Large intestine (tissue), 3 donors: ENCODE measurements around the gene LRRC3C. TPM values are rescaled to one million over a fixed set of nuclear protein-coding genes. Genes with fewer than 3 reads are reported as not detected.
A peak's percentile ranks its signal among the peaks of the same experiment; 100 is the strongest.

Experiments
- DNase-seq, 2 donors: peaks; one replicate each; pipeline versions ENCODE4 v3.0.0 to v3.0.0-alpha.2; 2013
- H3K27ac ChIP-seq: one replicate; pipeline ENCODE4 v1.5.1; 2013; ENCODE audit warnings: low read length
- H3K27me3 ChIP-seq: 2 replicates; pipeline ENCODE4 v1.6.1; 2013; ENCODE audit warnings: low read length; ENCODE audit not compliant: control insufficient read depth, insufficient read depth
- H3K36me3 ChIP-seq: 2 replicates; pipeline ENCODE4 v1.6.1; 2013; ENCODE audit warnings: low read length; ENCODE audit not compliant: control insufficient read depth, insufficient read depth
- H3K4me1 ChIP-seq: one replicate; pipeline ENCODE4 v1.6.1; 2013; ENCODE audit warnings: low read length; ENCODE audit not compliant: control insufficient read depth, insufficient read depth
- H3K4me3 ChIP-seq: one replicate; pipeline ENCODE4 v1.5.1; 2013; ENCODE audit warnings: low read length
- H3K9me3 ChIP-seq: one replicate; pipeline ENCODE4 v1.6.1; 2013; ENCODE audit warnings: mild to moderate bottlenecking, low read depth, low read length, moderate library complexity; ENCODE audit not compliant: control insufficient read depth
- WGBS: methylation state at CpG from one replicate; pipeline ENCODE4 v1.1.5; 2013; ENCODE audit warnings: low lambda C conversion rate; ENCODE audit not compliant: insufficient coverage; 5-methylcytosine and 5-hydroxymethylcytosine counted together
- polyA plus RNA-seq: library from polyadenylated mRNA; unstranded; fragments of 120-200 nt; gene quantifications from one replicate; pipeline ENCODE4 v1.2.1, GENCODE V29; 2013

The LRRC3C gene
- polyA plus RNA-seq, 1 donor: not detected

GRCh38 chr17:39924691-39925055, 2.9 kb upstream of the LRRC3C start:
- Histone ChIP-seq H3K36me3 (peaks cover 32% of the 10 kb centered on the region), H3K4me3 (no peak overlapping the region), H3K27ac (no peak overlapping the region), H3K9me3 (no peaks in the 10 kb centered on the region), H3K27me3 (no peaks in the 10 kb centered on the region), H3K4me1 (peaks cover 73% of the 10 kb centered on the region)
- no peak for DNase-seq
- no CpG with 5 or more reads among the region's 3 CpGs for WGBS

GRCh38 chr17:39925282-39926134, 2.0 kb upstream of the LRRC3C start:
- WGBS: no CpG with 5 or more reads among the region's 11 CpGs
- Histone ChIP-seq H3K9me3 (no peaks in the 10 kb centered on the region), H3K27ac (peak overlapping the region; percentile 94), H3K36me3 (peaks cover 32% of the 10 kb centered on the region), H3K4me1 (peaks cover 65% of the 10 kb centered on the region), H3K27me3 (no peaks in the 10 kb centered on the region), H3K4me3 (peak overlapping the region; percentile 90)
- DNase-seq: no peak

GRCh38 chr17:39926135-39926587, 1.4 kb upstream of the LRRC3C start:
- Histone ChIP-seq H3K27me3 (no peaks in the 10 kb centered on the region), H3K27ac (peak overlapping the region; percentile 94), H3K4me3 (peak overlapping the region; percentile 90), H3K4me1 (peaks cover 58% of the 10 kb centered on the region), H3K36me3 (peaks cover 30% of the 10 kb centered on the region), H3K9me3 (no peaks in the 10 kb centered on the region)
- DNase-seq: no peak
- WGBS: no CpG with 5 or more reads among the region's 4 CpGs

GRCh38 chr17:39926588-39927100, 888 bp upstream of the LRRC3C start:
- H3K9me3 ChIP-seq: no peaks in the 10 kb centered on the region
- H3K4me3 ChIP-seq: peak overlapping the region; percentile 90
- H3K4me1 ChIP-seq: peaks cover 53% of the 10 kb centered on the region
- no peaks in the 10 kb centered on the region for H3K27me3 ChIP-seq
- H3K36me3 ChIP-seq: peaks cover 25% of the 10 kb centered on the region
- no CpG with 5 or more reads among the region's 15 CpGs for WGBS
- peak; percentile 49 to 78 for DNase-seq
- peak overlapping the region; percentile 94 for H3K27ac ChIP-seq

- Histone ChIP-seq H3K4me1 (peaks cover 45% of the 10 kb centered on the region), H3K9me3 (no peaks in the 10 kb centered on the region), H3K27me3 (no peaks in the 10 kb centered on the region), H3K27ac (peak overlapping the region; percentile 94), H3K4me3 (peak overlapping the region; percentile 90), H3K36me3 (peaks cover 10% of the 10 kb centered on the region)
- DNase-seq: peak in 1 of 2 donors; percentile 68
- no CpG with 5 or more reads among the region's 17 CpGs for WGBS
Measured at GRCh38 chr17:39927929-39928857, 661 bp downstream of the LRRC3C start.

- no peaks in the 10 kb centered on the region for H3K27me3 ChIP-seq
- H3K4me1 ChIP-seq: peaks cover 41% of the 10 kb centered on the region
- 90% methylated on average over 2 of the region's 8 CpGs for WGBS
- H3K4me3 ChIP-seq: no peak overlapping the region
- peak overlapping the region; percentile 94 for H3K27ac ChIP-seq
- no peak for DNase-seq
- H3K9me3 ChIP-seq: no peaks in the 10 kb centered on the region
- peaks cover 1% of the 10 kb centered on the region for H3K36me3 ChIP-seq
Measured at GRCh38 chr17:39928858-39929645, 1.5 kb downstream of the LRRC3C start.

GRCh38 chr17:39929646-39930407, 2.3 kb downstream of the LRRC3C start:
- Histone ChIP-seq H3K4me1 (peaks cover 33% of the 10 kb centered on the region), H3K9me3 (no peaks in the 10 kb centered on the region), H3K4me3 (no peak overlapping the region), H3K27ac (no peak overlapping the region), H3K36me3 (no peaks in the 10 kb centered on the region), H3K27me3 (no peaks in the 10 kb centered on the region)
- no peak for DNase-seq
- 100% methylated on average over 1 of the region's 5 CpGs for WGBS

GRCh38 chr17:39933912-39934311, 6.4 kb downstream of the LRRC3C start:
- H3K9me3 ChIP-seq: no peaks in the 10 kb centered on the region
- H3K4me1 ChIP-seq: peaks cover 2% of the 10 kb centered on the region
- no peaks in the 10 kb centered on the region for H3K27me3 ChIP-seq
- H3K36me3 ChIP-seq: no peaks in the 10 kb centered on the region
- no peak for DNase-seq
- no CpG with 5 or more reads among the region's 5 CpGs for WGBS
- H3K27ac ChIP-seq: no peak overlapping the region
- no peak overlapping the region for H3K4me3 ChIP-seq

GRCh38 chr17:39934324-39934723, 6.8 kb downstream of the LRRC3C start:
- Histone ChIP-seq H3K27ac (no peak overlapping the region), H3K4me1 (no peaks in the 10 kb centered on the region), H3K4me3 (no peak overlapping the region), H3K9me3 (no peaks in the 10 kb centered on the region), H3K36me3 (no peaks in the 10 kb centered on the region), H3K27me3 (no peaks in the 10 kb centered on the region)
- no peak for DNase-seq
- 0% methylated on average over 1 of the region's 5 CpGs for WGBS
